SK-N-MC (cell line): ENCODE results near the gene IL17RD.

Experiments
- EZH2 ChIP-seq: fragments of 200-600 bp; sonication (generic); IDR thresholded peaks from one replicate; pipeline ENCODE4 v1.6.1; 2017; ENCODE audit warnings: antibody characterized with exemption
- FOXP2 ChIP-seq: optimal IDR thresholded peaks from 2 replicates; pipeline ENCODE3; 2011; ENCODE audit warnings: mild to moderate bottlenecking, moderate library complexity; ENCODE audit not compliant: insufficient read depth; ENCODE audit errors: extremely low read length, control extremely low read depth
- POLR2AphosphoS5 ChIP-seq: IDR thresholded peaks from 2 replicates; pipeline ENCODE4 v1.6.1; 2012; ENCODE audit warnings: mild to moderate bottlenecking, low read depth, low read length, borderline replicate concordance

DNA sequence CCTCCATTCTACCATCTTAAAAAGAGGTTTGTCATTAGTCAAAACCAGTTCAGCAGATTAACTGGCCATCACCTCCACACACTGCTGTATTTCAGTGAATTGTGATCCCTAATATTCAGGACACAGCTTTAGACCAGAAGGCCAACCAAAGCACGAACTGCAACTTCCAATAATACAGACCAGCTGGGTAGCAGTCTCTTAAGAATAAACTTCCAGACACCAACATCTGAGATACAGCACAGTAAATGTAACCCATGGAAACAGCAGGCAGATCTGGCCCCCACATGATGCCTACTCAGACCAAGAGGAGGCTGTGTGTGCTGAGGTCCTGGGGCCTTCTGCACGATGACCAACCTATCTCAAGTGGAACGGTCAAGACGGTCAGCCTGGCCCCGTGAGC, 69.8 kb downstream of the IL17RD start:
- no peak for TF ChIP-seq EZH2
- TF ChIP-seq POLR2AphosphoS5: no peak
- TF ChIP-seq FOXP2: no peak
